IMR-90 (cell line): Measurements from ENCODE around the gene PFKL. TPM values are rescaled to one million over a fixed set of nuclear protein-coding genes. Genes with fewer than 3 reads are reported as not detected.

ENCODE experiments used
- ATAC-seq: fragments of 200-7000 bp; cut with Tn5 transposase; 2 replicates; pipeline ENCODE4 v1.9.1; 2020; ENCODE audit warnings: low read depth, mild to moderate bottlenecking, moderate library complexity
- BruUV-seq: library from RNA; stranded (reverse); fragments of 400-500 nt; replicated peaks from 2 replicates; lab custom pipeline; 2021; lab: Mats Ljungman, UMichigan
- CTCF ChIA-PET: fragments of 300-600 bp; formaldehyde crosslinking; extraction: SDS; loops from one replicate; lab custom pipeline; 2021; ENCODE audit warnings: antibody characterized with exemption; lab: Yijun Ruan, JAX
- POLR2A ChIA-PET: fragments of 300-600 bp; sonication (Branson Sonifier 250); formaldehyde crosslinking; loops from one replicate; lab custom pipeline; 2022; ENCODE audit warnings: antibody characterized with exemption; ENCODE audit not compliant: unreplicated experiment; lab: Charles Lee
- DNase-seq: peaks from one replicate; pipeline ENCODE4 v3.0.0; 2013
- H2AFZ ChIP-seq: replicated peaks from 2 replicates; pipeline ENCODE3; 2013; ENCODE audit warnings: low read length, mild to moderate bottlenecking; ENCODE audit not compliant: poor library complexity
- H2AK5ac ChIP-seq: 2 replicates; pipeline ENCODE4 v1.6.1; 2013; ENCODE audit warnings: low read depth, low read length, inconsistent platforms
- H2AK9ac ChIP-seq: replicated peaks from 2 replicates; pipeline ENCODE3; 2013; ENCODE audit warnings: mild to moderate bottlenecking, low read depth, low read length, moderate library complexity; ENCODE audit not compliant: poor library complexity
- H2BK120ac ChIP-seq: 2 replicates; pipeline ENCODE4 v1.6.1; 2013; ENCODE audit warnings: low read depth, low read length, inconsistent platforms
- H2BK15ac ChIP-seq: 3 replicates; pipeline ENCODE4 v1.6.1; 2013; ENCODE audit warnings: low read depth, low read length, inconsistent platforms
- H2BK20ac ChIP-seq: 2 replicates; pipeline ENCODE4 v1.6.1; 2013; ENCODE audit warnings: low read depth, mild to moderate bottlenecking, inconsistent platforms, low read length, moderate library complexity
- H2BK5ac ChIP-seq: 2 replicates; pipeline ENCODE4 v1.6.1; 2013; ENCODE audit warnings: mild to moderate bottlenecking, low read depth, low read length, inconsistent platforms; ENCODE audit not compliant: poor library complexity, severe bottlenecking
- H3K14ac ChIP-seq: replicated peaks from 2 replicates; pipeline ENCODE4 v1.6.1; 2013; ENCODE audit warnings: low read depth, low read length, inconsistent platforms
- H3K18ac ChIP-seq: 2 replicates; pipeline ENCODE4 v1.6.1; 2013; ENCODE audit warnings: low read depth, low read length, control low read depth
- H3K23ac ChIP-seq: 2 replicates; pipeline ENCODE4 v1.6.1; 2013; ENCODE audit warnings: low read depth, low read length, inconsistent platforms
- H3K27ac ChIP-seq: 2 replicates; pipeline ENCODE4 v1.5.1; 2013; ENCODE audit warnings: mild to moderate bottlenecking, control low read depth, low read length; ENCODE audit not compliant: insufficient read depth
- H3K27me3 ChIP-seq: 2 replicates; pipeline ENCODE4 v1.6.1; 2013; ENCODE audit warnings: low read length; ENCODE audit not compliant: control insufficient read depth, insufficient read depth
- H3K36me3 ChIP-seq: 2 replicates; pipeline ENCODE4 v1.6.1; 2013; ENCODE audit warnings: low read length, mixed read lengths; ENCODE audit not compliant: control insufficient read depth, insufficient read depth
- H3K4ac ChIP-seq: 2 replicates; pipeline ENCODE4 v1.6.1; 2013; ENCODE audit warnings: low read depth, low read length, inconsistent platforms
- H3K4me1 ChIP-seq: 2 replicates; pipeline ENCODE4 v1.6.1; 2013; ENCODE audit warnings: low read length, mixed read lengths; ENCODE audit not compliant: control insufficient read depth, insufficient read depth
- H3K4me2 ChIP-seq: 2 replicates; pipeline ENCODE4 v1.6.1; 2013; ENCODE audit warnings: low read depth, mild to moderate bottlenecking, control low read depth, low read length, moderate library complexity
- H3K4me3 ChIP-seq: 2 replicates; pipeline ENCODE4 v1.5.1; 2013; ENCODE audit warnings: low read depth, mild to moderate bottlenecking, control low read depth, low read length, moderate library complexity; ENCODE audit not compliant: insufficient read depth
- H3K56ac ChIP-seq: 2 replicates; pipeline ENCODE4 v1.6.1; 2013; ENCODE audit warnings: low read length, inconsistent platforms; ENCODE audit not compliant: insufficient read depth; ENCODE audit errors: extremely low read depth
- H3K79me1 ChIP-seq, 2 experiments: 2 replicates each; pipeline ENCODE4 v1.6.1; 2013; ENCODE audit warnings: low read length in 2 of 2, inconsistent platforms in 1 of 2, low read depth in 1 of 2
- H3K9ac ChIP-seq: 2 replicates; pipeline ENCODE4 v1.6.1; 2013; ENCODE audit warnings: low read depth, low read length, control low read depth
- H3K9me1 ChIP-seq: 2 replicates; pipeline ENCODE4 v1.6.1; 2013; ENCODE audit warnings: low read length, inconsistent platforms; ENCODE audit not compliant: insufficient read depth
- H3K9me3 ChIP-seq: 2 replicates; pipeline ENCODE4 v1.6.1; 2013; ENCODE audit warnings: low read length; ENCODE audit not compliant: control insufficient read depth, insufficient read depth
- H4K20me1 ChIP-seq: 2 replicates; pipeline ENCODE4 v1.6.1; 2013; ENCODE audit warnings: low read length, inconsistent platforms; ENCODE audit not compliant: insufficient read depth
- H4K5ac ChIP-seq: 2 replicates; pipeline ENCODE4 v1.6.1; 2013; ENCODE audit warnings: mild to moderate bottlenecking, low read depth, low read length, control low read depth
- H4K8ac ChIP-seq, 2 experiments: 2 replicates each; pipeline ENCODE4 v1.6.1; 2013; ENCODE audit warnings: low read depth in 2 of 2, low read length in 2 of 2, control low read depth in 1 of 2, inconsistent platforms in 1 of 2
- H4K91ac ChIP-seq: 2 replicates; pipeline ENCODE4 v1.6.1; 2013; ENCODE audit warnings: low read depth, low read length, inconsistent platforms; ENCODE audit not compliant: insufficient read depth
- CTCF ChIP-seq: conservative IDR thresholded peaks from 2 replicates; pipeline ENCODE4 v1.5.1; 2012; ENCODE audit warnings: mild to moderate bottlenecking, low read depth, low read length, improper control_type of control experiment
- ELK1 ChIP-seq: fragments of 150-350 bp; IDR thresholded peaks from 2 replicates; pipeline ENCODE4 v1.6.1; 2016; ENCODE audit warnings: low read depth, mild to moderate bottlenecking, low read length, moderate library complexity, borderline replicate concordance
- MAFK ChIP-seq: IDR thresholded peaks from 2 replicates; pipeline ENCODE4 v1.6.1; 2012; ENCODE audit warnings: low read depth, low read length, improper control_type of control experiment
- MAZ ChIP-seq: IDR thresholded peaks from 2 replicates; pipeline ENCODE4 v1.6.1; 2012; ENCODE audit warnings: low read depth, mild to moderate bottlenecking, low read length, improper control_type of control experiment, moderate library complexity, borderline replicate concordance
- MXI1 ChIP-seq: IDR thresholded peaks from 2 replicates; pipeline ENCODE4 v1.6.1; 2012; ENCODE audit warnings: low read depth, mild to moderate bottlenecking, low read length, moderate library complexity, borderline replicate concordance
- RFX5 ChIP-seq: IDR thresholded peaks from 2 replicates; pipeline ENCODE4 v1.8.0; 2012; ENCODE audit warnings: low read depth, mild to moderate bottlenecking, low read length, moderate library complexity
- SMC3 ChIP-seq: fragments of 150-350 bp; IDR thresholded peaks from 2 replicates; pipeline ENCODE4 v1.6.1; 2016; ENCODE audit warnings: low read depth, mild to moderate bottlenecking, antibody characterized with exemption, low read length, moderate library complexity
- WGBS, 2 experiments: methylation state at CpG; one replicate each; pipeline versions ENCODE4 v1.1.5 to v1.1.7; 2013; ENCODE audit warnings: missing lambda C conversion rate in 2 of 2; ENCODE audit not compliant: insufficient read length in 1 of 2; ENCODE audit errors: extremely low coverage in 2 of 2; 5-methylcytosine and 5-hydroxymethylcytosine counted together
- dilution Hi-C: fragments of 300-500 bp; cut with HindIII; formaldehyde crosslinking; loops from one replicate; pipeline ENCODE4 v1.14.3; 2018; ENCODE audit warnings: low sequenced_read_pairs; ENCODE audit not compliant: unreplicated experiment
- in situ Hi-C: fragments of 300-500 bp; cut with MboI; formaldehyde crosslinking; loops from 3 replicates; pipeline ENCODE4 v1.14.3; 2019; ENCODE audit warnings: low sequenced_read_pairs, inconsistent platforms, mixed read lengths
- intact Hi-C: fragments of 100-400 bp; cut with micrococcal nuclease; formaldehyde crosslinking; loops from 2 replicates; pipeline ENCODE4 v1.10.0; 2022
- polyA plus RNA-seq, 3 experiments: library from polyadenylated mRNA; depleted of rRNA; stranded (reverse); fragments of >200 nt; gene quantifications; 2 replicates each; pipeline ENCODE4 v1.2.3, GENCODE V29; 2012; ENCODE audit warnings: low replicate concordance in 1 of 3
- total RNA-seq: library from RNA; depleted of rRNA; stranded (reverse); fragments of >200 nt; gene quantifications from 2 replicates; pipeline ENCODE4 v1.2.3, GENCODE V29; 2012
- TF ChIP-seq, protein P1 (sequence below): fragments of 150-350 bp; IDR thresholded peaks from 2 replicates; pipeline ENCODE4 v1.6.1; 2017; ENCODE audit warnings: mild to moderate bottlenecking, antibody characterized with exemption, low read length, low read depth

The PFKL gene
- total and polyA plus RNA-seq, 2 of the 4 experiments (the other 2 are of a cell fraction), result 103 to 126 TPM

DNA sequence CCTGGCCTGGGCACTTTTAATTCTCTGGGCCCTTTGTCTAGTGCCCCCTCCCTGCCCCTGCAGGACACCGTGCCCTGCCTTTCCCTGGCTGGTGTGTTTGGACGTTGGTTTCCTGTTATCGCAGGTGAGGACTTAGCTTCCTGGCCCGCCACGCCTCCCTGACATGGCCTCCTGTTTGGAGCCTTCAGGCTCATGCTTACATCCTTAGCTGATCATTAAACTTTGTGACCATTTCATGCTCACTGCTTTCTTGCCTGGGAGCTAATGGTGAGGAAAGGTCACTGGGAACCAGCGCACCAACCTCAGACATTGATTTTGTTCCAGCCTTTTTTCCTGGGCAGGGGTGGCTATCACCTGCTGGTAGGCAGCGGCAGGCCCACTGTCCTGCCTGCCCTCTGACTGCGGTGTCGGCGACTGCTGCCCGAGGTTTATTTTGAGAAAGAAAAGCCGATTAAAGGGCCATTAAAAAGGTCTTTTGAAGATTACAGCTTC is 3.7 kb downstream of the PFKL start:
- Histone ChIP-seq H2BK5ac (no peak overlapping the region), H2AK5ac (no peak overlapping the region), H3K79me1 (peaks cover 16 to 56% of the 10 kb centered on the region in 2 experiments), H4K8ac (no peak overlapping the region), H3K36me3 (peaks cover 10% of the 10 kb centered on the region), H3K9ac (no peak overlapping the region), H2AFZ (no peak overlapping the region), H3K4ac (no peak overlapping the region), H3K14ac (no peak overlapping the region), H2AK9ac (no peak overlapping the region), H3K4me3 (no peak overlapping the region), H2BK120ac (no peak overlapping the region), H3K4me1 (peaks cover 22% of the 10 kb centered on the region), H2BK20ac (no peak overlapping the region), H4K91ac (no peak overlapping the region), H3K23ac (no peak overlapping the region), H3K9me3 (no peaks in the 10 kb centered on the region), H3K9me1 (no peaks in the 10 kb centered on the region), H3K27me3 (no peaks in the 10 kb centered on the region), H4K20me1 (peaks cover 66% of the 10 kb centered on the region), H3K56ac (no peak overlapping the region), H3K27ac (no peak overlapping the region), H4K5ac (no peak overlapping the region), H2BK15ac (no peak overlapping the region), H3K4me2 (no peak overlapping the region), H3K18ac (no peak overlapping the region)
- 73% methylated on average over 5 of the region's 12 CpGs; no CpG with 5 or more reads in 1 of the 2 experiments for WGBS, 2 experiments
- ChIA-PET POLR2A (no interaction called here), CTCF (no interaction called here)
- intact Hi-C loops (no loop called here), in situ Hi-C loops (no loop called here), dilution Hi-C loops (no loop called here)
- no peak for TF ChIP-seq RFX5
- TF ChIP-seq, protein P1, sequence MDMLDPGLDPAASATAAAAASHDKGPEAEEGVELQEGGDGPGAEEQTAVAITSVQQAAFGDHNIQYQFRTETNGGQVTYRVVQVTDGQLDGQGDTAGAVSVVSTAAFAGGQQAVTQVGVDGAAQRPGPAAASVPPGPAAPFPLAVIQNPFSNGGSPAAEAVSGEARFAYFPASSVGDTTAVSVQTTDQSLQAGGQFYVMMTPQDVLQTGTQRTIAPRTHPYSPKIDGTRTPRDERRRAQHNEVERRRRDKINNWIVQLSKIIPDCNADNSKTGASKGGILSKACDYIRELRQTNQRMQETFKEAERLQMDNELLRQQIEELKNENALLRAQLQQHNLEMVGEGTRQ, result no peak
- TF ChIP-seq SMC3, result no peak
- no peak for TF ChIP-seq MXI1
- no peak for TF ChIP-seq ELK1
- no peak for TF ChIP-seq CTCF
- TF ChIP-seq MAZ, result no peak
- TF ChIP-seq MAFK, result no peak
- BruUV-seq, result no TSS peak
- DNase-seq (no peak), ATAC-seq (no peak)
